SHP77 (cell line): Measurements from ENCODE around the gene PPP1R12C.
"Not testable (repeated sequence)": the region's sequence is repeated elsewhere in the genome, so short reads cannot be mapped to it uniquely, and the experiment has no call there.

Source experiments
- DNase-seq, 2 experiments: peaks; one replicate each; lab custom pipeline; 2025; lab: John Stamatoyannopoulos, UW

PPP1R12C gene

GRCh38 chr19:55076321-55076720, 41.1 kb downstream of the PPP1R12C start:
- DNase-seq: no peak

- no peak for DNase-seq
These were observed 42.0 kb downstream of the PPP1R12C start, which contains the start of gene EPS8L1 for GRCh38 chr19:55075371-55075998. EPS8L1 (plus strand) TSS chr19:55075869; CDS start chr19:55076445, 576 bp downstream.

GRCh38 chr19:55071913-55072312, 45.5 kb downstream of the PPP1R12C start:
- no peak for DNase-seq

- peak in 1 of 2 experiments; percentile 28 for DNase-seq
These were observed 46.3 kb downstream of the PPP1R12C start for GRCh38 chr19:55071129-55071502.

- no peak for DNase-seq
These were observed 46.8 kb downstream of the PPP1R12C start for GRCh38 chr19:55070466-55071128.

- DNase-seq: no peak
These were observed 47.6 kb downstream of the PPP1R12C start for GRCh38 chr19:55069865-55070197.

- DNase-seq: peak; percentile 32 to 47
These were observed 48.2 kb downstream of the PPP1R12C start for GRCh38 chr19:55068950-55069864.

GRCh38 chr19:55067869-55068268, 49.6 kb downstream of the PPP1R12C start:
- no peak for DNase-seq

GRCh38 chr19:55066107-55066709, 51.2 kb downstream of the PPP1R12C start:
- no peak for DNase-seq

- not testable (repeated sequence) for DNase-seq
These were observed 51.9 kb downstream of the PPP1R12C start for GRCh38 chr19:55065516-55065915.

- DNase-seq: no peak
These were observed 54.0 kb downstream of the PPP1R12C start for GRCh38 chr19:55063492-55063843.

GRCh38 chr19:55062735-55063491, 54.5 kb downstream of the PPP1R12C start, which contains the start of gene RDH13:
RDH13 (minus strand) TSS chr19:55063148; CDS start chr19:55063032, 116 bp downstream.
- peak; percentile 91 to 92 for DNase-seq

GRCh38 chr19:55060287-55060686, 57.1 kb downstream of the PPP1R12C start:
- DNase-seq: not testable (repeated sequence)

GRCh38 chr19:55058781-55059610, 58.4 kb downstream of the PPP1R12C start:
- no peak for DNase-seq

- DNase-seq: no peak
These were observed 60.6 kb downstream of the PPP1R12C start for GRCh38 chr19:55056827-55057226.

- no peak for DNase-seq
These were observed 63.7 kb downstream of the PPP1R12C start for GRCh38 chr19:55053735-55054134.

- no peak for DNase-seq
These were observed 66.5 kb downstream of the PPP1R12C start for GRCh38 chr19:55050749-55051532.

- no peak for DNase-seq
These were observed 69.0 kb downstream of the PPP1R12C start for GRCh38 chr19:55048446-55048845.

- no peak for DNase-seq
These were observed 69.5 kb downstream of the PPP1R12C start for GRCh38 chr19:55047951-55048350.
